NCI-H146 treated with DMSO at 0.1 percent for 48 hours (cell line): Measurements from ENCODE around the gene CRABP1.
"Not testable (repeated sequence)": the region's sequence is repeated elsewhere in the genome, so short reads cannot be mapped to it uniquely, and the experiment has no call there.

Source experiments
- DNase-seq: peaks from one replicate; lab custom pipeline; 2025; ENCODE audit not compliant: unreplicated experiment; lab: John Stamatoyannopoulos, UW

Gene CRABP1

DNA sequence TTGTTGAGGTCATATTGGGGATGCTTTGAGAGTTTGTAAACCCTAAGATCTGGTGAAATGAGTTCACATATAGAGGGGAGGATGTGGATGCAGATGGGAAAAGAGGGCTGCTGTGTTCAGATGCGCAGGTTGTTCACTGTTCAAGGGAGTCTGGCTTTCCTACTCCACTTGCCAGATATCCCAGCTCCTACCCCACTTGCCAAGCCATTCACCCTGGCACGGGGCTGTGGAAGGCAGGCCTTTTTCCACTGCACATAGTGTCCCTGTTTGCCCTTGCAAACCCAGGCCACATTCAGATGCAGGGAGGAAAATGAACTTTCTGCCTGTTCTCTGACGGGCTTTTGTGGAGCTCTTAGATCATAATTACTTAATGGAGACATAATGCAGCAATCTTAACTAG, 29.0 kb downstream of the CRABP1 start:
- no peak for DNase-seq

GRCh38 chr15:78370013-78370412, 29.9 kb downstream of the CRABP1 start:
- no peak for DNase-seq

DNA sequence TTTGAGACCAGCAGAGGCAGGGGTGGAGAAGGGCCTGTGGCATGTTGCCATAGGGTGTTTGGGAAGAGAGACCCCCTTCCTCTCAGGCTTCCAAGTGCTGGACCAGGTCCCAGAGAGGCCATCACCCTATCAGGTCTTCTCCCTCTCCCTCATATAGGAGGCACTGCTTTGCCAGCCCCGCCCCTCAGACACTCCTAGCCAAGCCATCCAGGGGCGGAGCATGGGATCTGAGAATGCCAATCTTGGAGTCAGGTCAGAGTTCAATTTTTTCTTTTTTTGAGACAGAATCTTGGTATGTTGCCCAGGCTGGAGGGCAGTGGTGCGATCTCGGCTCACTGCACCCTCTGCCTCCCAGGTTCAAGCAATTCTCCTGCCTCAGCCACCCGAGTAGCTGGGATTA, 32.7 kb downstream of the CRABP1 start:
- no peak for DNase-seq

GRCh38 chr15:78374436-78375393, 34.6 kb downstream of the CRABP1 start:
- DNase-seq = no peak

DNA sequence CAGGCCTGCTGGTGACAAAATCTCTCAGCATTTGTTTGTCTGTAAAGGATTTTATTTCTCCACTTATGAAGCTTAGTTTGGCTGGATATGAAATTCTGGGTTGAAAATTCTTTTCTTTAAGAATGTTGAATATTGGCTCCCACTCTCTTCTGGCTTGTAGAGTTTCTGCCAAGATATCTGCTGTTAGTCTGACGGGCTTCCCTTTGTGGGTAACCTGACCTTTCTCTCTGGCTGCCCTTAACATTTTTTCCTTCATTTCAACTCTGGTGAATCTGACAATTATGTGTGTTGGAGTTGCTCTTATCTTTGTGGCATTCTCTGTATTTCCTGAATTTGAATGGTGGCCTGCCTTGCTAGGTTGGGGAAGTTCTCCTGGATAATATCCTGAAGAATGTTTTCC, 40.0 kb downstream of the CRABP1 start:
- not testable (repeated sequence) for DNase-seq

DNA sequence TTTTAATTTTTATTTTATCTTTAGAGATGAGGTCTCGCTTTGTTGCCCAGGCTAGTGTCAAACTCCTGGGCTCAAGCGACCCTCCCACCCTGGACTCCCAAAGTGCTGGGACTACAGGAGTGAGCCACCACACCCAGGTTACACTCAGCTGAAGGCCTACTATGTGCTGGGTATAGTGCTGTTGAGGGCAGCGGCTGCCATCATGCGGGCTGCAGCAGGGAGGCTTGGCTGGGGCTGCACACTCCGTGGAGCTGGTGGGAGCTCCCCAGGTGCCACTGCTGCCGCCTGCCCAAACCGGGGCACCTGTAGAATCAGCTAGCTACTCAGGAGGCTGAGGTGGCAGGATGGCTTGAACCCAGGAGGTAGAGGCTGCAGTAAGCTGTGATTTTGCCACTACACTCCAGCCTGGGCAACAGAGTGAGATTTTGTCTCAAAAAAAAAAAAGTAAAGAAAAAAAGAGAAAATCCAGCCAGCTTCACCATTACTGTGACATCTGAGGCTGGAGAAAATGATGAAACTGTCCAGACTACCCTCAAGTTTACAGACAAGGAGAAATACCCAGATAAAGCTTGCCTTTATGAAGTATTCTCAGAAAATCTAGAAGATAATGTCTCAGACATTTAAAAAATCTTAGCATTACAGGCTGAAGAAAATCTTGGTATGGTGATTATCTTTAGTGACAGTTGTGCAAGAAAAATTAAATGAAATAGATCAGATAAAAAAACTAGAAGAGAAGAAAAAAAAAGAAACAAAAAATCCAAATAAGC, 42.1 kb downstream of the CRABP1 start:
- DNase-seq = no peak

DNA sequence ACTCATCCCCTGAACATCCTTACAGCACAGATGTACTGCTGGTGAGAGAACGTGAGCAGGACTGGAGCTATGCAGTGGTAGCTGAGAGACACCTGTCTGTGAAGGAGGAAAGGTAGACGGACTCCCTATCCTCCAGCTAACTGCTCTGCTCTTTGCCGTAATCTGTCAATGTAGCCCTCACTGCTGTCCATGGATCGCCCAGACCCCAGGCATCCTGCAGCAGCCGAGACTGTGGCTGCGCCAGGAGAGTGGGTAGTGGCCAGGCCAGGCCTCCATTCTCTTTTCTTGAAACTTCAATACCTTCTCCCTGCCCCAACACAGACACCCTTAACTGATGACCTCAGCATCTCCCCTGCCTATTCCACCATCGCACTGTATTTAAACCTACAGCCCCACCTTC, 44.5 kb downstream of the CRABP1 start:
- DNase-seq = no peak

- DNase-seq = peak; percentile 15
These were observed 47.3 kb downstream of the CRABP1 start for GRCh38 chr15:78387246-78388037.

- no peak for DNase-seq
These were observed 48.7 kb downstream of the CRABP1 start for GRCh38 chr15:78388865-78389264.

- DNase-seq = no peak
These were observed 49.2 kb downstream of the CRABP1 start for GRCh38 chr15:78389322-78389721.

GRCh38 chr15:78389738-78390137, 49.6 kb downstream of the CRABP1 start:
- no peak for DNase-seq

DNA sequence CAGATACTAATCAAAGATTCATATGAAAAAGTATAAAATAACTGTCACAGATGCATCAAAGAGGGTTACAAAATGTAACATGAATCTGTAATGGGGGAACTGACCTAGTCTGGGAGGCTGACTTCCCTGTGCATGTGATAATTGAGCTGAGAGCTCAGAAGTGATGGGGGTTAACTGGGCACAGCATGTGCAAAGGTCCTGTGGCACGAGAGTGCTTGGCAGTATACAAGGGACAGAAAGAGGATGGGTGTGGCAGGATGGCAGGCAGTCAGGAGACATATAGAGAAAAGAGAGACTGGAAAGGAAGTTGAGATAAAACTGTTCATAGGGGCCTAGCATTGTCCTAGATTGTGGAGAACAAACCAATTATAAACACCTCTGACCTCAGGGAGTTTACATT, 50.1 kb downstream of the CRABP1 start:
- DNase-seq = no peak

- no peak for DNase-seq
These were observed 50.7 kb downstream of the CRABP1 start for GRCh38 chr15:78390826-78391225.

- no peak for DNase-seq
These were observed 51.6 kb downstream of the CRABP1 start for GRCh38 chr15:78391781-78392180.

GRCh38 chr15:78392430-78392829, 52.3 kb downstream of the CRABP1 start:
- peak; percentile 48 for DNase-seq

- no peak for DNase-seq
These were observed 53.0 kb downstream of the CRABP1 start for GRCh38 chr15:78393137-78393536.

GRCh38 chr15:78394026-78394425, 53.9 kb downstream of the CRABP1 start:
- DNase-seq = no peak

DNA sequence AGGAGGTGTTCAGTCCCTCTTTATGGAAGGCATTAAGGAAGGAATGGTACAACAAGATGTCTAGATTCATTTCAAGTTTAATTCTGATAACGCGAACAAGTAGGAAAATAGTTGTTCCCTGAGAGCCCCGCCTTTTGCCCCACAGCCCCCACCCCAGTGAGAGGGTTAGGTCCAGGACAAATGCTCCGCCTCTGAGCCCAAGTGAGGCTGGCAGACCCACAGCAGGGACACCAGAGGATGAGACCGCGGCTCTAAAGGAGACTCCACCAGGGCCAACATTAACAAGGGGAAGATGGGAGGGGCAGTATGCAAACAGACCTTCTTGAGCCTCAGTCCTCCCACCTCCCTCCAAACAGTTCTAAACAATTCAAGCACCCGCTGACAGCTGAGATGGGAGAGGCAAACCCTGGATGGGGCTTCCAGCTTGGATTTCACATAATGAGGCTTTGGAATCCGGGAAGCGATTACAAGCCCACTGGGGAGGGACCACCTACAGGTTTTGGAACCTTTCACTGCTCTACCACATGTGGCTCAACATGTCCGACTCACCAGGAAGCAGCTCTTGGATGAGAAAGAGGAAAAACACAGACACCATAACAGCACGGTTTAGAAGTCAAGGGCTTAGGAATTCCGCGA, 54.9 kb downstream of the CRABP1 start:
- peak; percentile 77 for DNase-seq

DNA sequence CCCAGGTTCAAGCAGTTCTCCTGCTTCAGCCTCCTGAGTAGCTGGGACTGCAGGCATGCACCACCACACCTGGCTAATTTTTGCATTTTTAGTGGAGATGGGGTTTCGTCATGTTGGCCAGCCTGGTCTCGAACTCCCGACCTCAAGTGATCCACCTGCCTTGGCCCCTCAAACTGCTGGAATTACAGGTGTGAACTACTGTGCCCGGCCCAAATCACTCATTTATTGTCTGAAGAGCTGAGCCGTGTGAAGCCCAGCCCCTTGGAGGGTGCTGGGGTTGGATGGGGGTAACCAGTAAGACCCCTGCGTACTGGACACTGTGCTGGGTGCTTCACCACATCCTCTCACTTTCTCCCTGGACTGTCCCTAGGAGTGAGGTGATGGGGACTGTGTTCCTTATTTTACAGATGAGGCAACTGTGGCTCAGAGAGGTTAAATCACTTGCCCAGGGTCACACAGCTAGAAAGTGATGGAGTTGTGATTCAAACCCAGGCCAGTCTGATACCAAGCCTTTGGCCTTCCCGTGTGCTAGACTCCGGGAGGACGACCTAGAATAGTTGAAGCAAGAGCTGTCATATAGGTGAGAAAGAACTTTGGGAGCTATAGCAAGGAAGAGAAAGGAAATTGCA, 56.1 kb downstream of the CRABP1 start:
- DNase-seq = no peak

DNA sequence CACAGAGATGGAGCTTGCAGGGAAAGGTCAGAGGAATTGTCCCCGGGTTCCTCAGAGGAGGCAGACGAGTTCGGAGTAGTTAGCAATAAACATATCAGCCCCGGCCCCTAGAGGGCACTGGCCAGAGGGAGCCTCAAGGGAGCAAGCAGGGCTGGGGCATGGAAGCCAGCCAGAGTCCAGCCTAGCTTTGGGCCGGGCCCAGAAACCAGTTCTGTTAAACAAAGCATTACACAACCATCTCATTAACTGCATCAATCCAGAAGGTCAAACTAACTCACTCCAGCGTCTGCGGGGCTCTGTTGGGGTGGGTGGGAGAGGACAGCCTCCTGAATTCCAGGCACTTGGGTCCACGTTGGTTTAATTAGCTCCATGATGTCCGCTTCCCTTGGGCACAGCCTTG, 56.8 kb downstream of the CRABP1 start:
- DNase-seq = no peak
